ENCODE measurements around the gene NADK2.
"Not testable (repeated sequence)": the region's sequence is repeated elsewhere in the genome, so short reads cannot be mapped to it uniquely, and the experiment has no call there.

The NADK2 gene

GRCh38 chr5:36241631-36242533 lies at the start of gene NADK2:
Gene NADK2, minus strand, starts transcription at chr5:36241925. Its CDS starts 127 bp downstream, at chr5:36241798.
- peaks cover 20% of the 10 kb centered on the region for H3K4me1 ChIP-seq (ENCODE audit: control insufficient read depth, insufficient read depth, low read length, unreplicated experiment)
- H2AFZ ChIP-seq (ENCODE audit: low read length, unreplicated experiment) = peak within 1 kb of the TSS; percentile 93
- H3K27ac ChIP-seq (ENCODE audit: low read depth, low read length) = peak within 1 kb of the TSS; percentile 87
- peaks cover 36% of the 10 kb centered on the region for H3K79me2 ChIP-seq (ENCODE audit: control insufficient read depth, insufficient read depth, low read length, unreplicated experiment)
- H3K4me3 ChIP-seq (ENCODE audit: low read depth, low read length) = peak within 1 kb of the TSS; percentile 84
- H3K27me3 ChIP-seq (ENCODE audit: insufficient read depth, low read length) = no peaks in the 10 kb centered on the region
- no peaks in the 10 kb centered on the region for H3K36me3 ChIP-seq (ENCODE audit: insufficient read depth, low read length)

DNA sequence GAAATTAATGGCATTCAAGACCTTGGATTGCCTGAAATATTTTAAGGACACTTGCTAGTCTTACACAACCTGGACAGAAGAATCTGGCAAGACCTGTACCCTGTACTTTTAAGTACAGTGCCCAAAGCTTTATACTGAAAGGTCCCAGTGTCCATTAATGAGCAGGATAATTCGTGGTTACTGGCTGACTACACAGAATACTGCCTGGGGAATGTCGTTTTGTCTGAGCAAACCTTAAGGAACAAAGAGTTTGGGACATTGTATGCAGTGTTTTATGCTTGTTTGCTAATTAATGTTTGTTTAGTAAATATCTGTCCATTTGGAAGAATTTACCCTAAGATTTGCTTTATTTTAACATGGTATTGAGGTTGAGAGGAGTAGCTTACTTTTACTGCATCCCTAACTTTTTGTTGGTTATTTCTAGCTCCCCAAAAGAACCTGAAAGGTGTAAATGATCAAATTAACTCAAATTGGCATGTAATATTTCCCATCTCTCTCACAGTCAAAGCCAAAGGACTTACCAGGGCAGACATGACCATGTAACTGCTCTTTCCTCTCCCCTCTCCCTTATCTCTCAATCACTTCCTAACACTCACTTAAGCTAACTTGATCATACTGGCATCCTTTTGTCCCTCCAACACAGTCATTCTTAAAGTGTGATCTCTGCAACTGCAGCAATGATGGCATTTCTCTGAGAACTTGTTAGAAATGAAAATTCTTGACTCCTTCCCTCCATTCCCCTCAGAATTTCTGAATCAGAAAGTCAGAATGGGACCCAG lies 44.3 kb upstream of the NADK2 start:
- H3K4me3 ChIP-seq (ENCODE audit: low read depth, low read length) = no peak overlapping the region
- no peaks in the 10 kb centered on the region for H3K27me3 ChIP-seq (ENCODE audit: insufficient read depth, low read length)
- no peaks in the 10 kb centered on the region for H3K4me1 ChIP-seq (ENCODE audit: control insufficient read depth, insufficient read depth, low read length, unreplicated experiment)
- H3K36me3 ChIP-seq (ENCODE audit: insufficient read depth, low read length) = no peaks in the 10 kb centered on the region
- H3K79me2 ChIP-seq (ENCODE audit: control insufficient read depth, insufficient read depth, low read length, unreplicated experiment) = no peaks in the 10 kb centered on the region
- no peak overlapping the region for H2AFZ ChIP-seq (ENCODE audit: low read length, unreplicated experiment)
- no peak overlapping the region for H3K27ac ChIP-seq (ENCODE audit: low read depth, low read length)

DNA sequence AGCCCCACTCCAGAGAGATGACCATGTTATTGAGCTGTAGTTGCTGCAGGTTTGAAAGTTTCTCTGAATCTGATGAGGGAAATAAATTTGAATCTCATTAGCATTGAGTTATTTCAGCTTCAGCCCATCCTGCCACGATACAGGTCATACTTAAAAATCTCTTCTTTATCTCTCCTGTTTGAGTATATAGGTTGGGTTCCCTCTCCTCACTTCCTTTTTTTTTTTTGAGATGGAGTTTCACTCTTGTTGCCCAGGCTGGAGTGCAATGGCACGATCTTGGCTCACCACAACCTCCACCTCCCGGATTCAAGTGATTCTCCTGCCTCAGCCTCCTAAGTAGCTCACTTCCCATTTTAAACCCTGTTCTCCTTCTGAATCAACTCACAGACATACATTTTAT lies 42.0 kb upstream of the NADK2 start:
- peaks cover 15% of the 10 kb centered on the region for H3K4me1 ChIP-seq (ENCODE audit: control insufficient read depth, insufficient read depth, low read length, unreplicated experiment)
- not testable (repeated sequence) for H3K36me3 ChIP-seq (ENCODE audit: insufficient read depth, low read length); H3K4me3 ChIP-seq (ENCODE audit: low read depth, low read length); H3K79me2 ChIP-seq (ENCODE audit: control insufficient read depth, insufficient read depth, low read length, unreplicated experiment); H3K27me3 ChIP-seq (ENCODE audit: insufficient read depth, low read length); H2AFZ ChIP-seq (ENCODE audit: low read length, unreplicated experiment); H3K27ac ChIP-seq (ENCODE audit: low read depth, low read length)

DNA sequence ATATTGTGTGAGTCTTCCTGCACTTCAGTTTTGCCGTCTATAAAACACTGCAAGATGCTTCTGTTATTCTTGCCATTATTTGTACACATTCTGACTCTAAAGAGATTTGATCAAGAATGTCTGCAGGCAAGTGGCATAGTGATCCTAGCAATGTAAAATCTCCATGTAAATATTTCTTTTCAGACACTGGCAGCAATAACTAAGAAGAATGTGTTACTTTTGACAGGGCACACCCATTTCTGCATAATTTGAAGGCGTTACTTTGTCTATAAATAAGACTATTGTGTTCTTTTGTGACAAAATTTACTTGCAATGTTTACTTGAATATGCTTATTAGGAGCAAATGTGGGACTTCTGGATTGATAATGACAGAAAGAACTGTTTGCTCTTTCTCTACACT lies 39.9 kb upstream of the NADK2 start:
- Histone ChIP-seq H3K27ac (ENCODE audit: low read depth, low read length) (no peak overlapping the region), H3K27me3 (ENCODE audit: insufficient read depth, low read length) (no peaks in the 10 kb centered on the region), H3K4me1 (ENCODE audit: control insufficient read depth, insufficient read depth, low read length, unreplicated experiment) (peaks cover 25% of the 10 kb centered on the region), H2AFZ (ENCODE audit: low read length, unreplicated experiment) (no peak overlapping the region), H3K79me2 (ENCODE audit: control insufficient read depth, insufficient read depth, low read length, unreplicated experiment) (no peaks in the 10 kb centered on the region), H3K4me3 (ENCODE audit: low read depth, low read length) (no peak overlapping the region), H3K36me3 (ENCODE audit: insufficient read depth, low read length) (no peaks in the 10 kb centered on the region)

DNA sequence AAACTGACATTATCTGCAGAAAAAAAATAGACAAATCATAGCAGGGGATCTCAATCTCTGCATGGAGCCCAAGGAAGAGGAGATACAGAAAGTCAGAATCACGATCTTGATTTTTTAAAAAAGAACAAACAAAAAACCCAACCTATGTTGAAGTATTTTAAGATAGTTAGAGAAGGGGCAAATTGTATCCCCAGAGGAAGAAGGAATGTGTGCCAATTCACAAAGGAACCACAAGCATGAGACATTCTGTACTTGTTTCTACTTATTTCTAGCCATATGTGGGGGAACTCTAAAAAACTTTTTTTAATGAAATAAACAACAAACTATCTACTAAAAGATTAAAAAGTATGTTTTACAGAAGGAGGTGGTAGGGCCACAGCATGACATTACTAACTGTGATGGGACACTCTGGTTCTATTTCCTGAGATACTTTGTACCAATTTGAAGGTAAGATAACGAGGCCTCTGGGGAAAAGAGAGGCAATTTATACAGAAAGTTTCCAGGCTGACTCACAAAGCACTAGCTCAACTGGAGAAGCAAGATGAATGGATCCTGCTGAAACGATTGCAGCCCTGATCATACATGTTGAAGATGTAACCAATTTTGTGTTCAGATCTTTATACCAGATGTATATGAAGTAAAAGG lies 37.5 kb upstream of the NADK2 start:
- H3K27ac ChIP-seq (ENCODE audit: low read depth, low read length) = peak overlapping the region; percentile 21
- H3K79me2 ChIP-seq (ENCODE audit: control insufficient read depth, insufficient read depth, low read length, unreplicated experiment) = no peaks in the 10 kb centered on the region
- H3K4me3 ChIP-seq (ENCODE audit: low read depth, low read length) = peak overlapping the region; percentile 28
- no peaks in the 10 kb centered on the region for H3K36me3 ChIP-seq (ENCODE audit: insufficient read depth, low read length)
- peaks cover 27% of the 10 kb centered on the region for H3K4me1 ChIP-seq (ENCODE audit: control insufficient read depth, insufficient read depth, low read length, unreplicated experiment)
- H3K27me3 ChIP-seq (ENCODE audit: insufficient read depth, low read length) = no peaks in the 10 kb centered on the region
- peak overlapping the region; percentile 77 for H2AFZ ChIP-seq (ENCODE audit: low read length, unreplicated experiment)

GRCh38 chr5:36277521-36278176 lies 35.9 kb upstream of the NADK2 start:
- no peaks in the 10 kb centered on the region for H3K36me3 ChIP-seq (ENCODE audit: insufficient read depth, low read length)
- H3K27ac ChIP-seq (ENCODE audit: low read depth, low read length) = no peak overlapping the region
- peaks cover 31% of the 10 kb centered on the region for H3K4me1 ChIP-seq (ENCODE audit: control insufficient read depth, insufficient read depth, low read length, unreplicated experiment)
- H3K27me3 ChIP-seq (ENCODE audit: insufficient read depth, low read length) = no peaks in the 10 kb centered on the region
- H3K4me3 ChIP-seq (ENCODE audit: low read depth, low read length) = no peak overlapping the region
- no peaks in the 10 kb centered on the region for H3K79me2 ChIP-seq (ENCODE audit: control insufficient read depth, insufficient read depth, low read length, unreplicated experiment)
- no peak overlapping the region for H2AFZ ChIP-seq (ENCODE audit: low read length, unreplicated experiment)

- Histone ChIP-seq H3K4me1 (ENCODE audit: control insufficient read depth, insufficient read depth, low read length, unreplicated experiment) (peaks cover 31% of the 10 kb centered on the region), H3K4me3 (ENCODE audit: low read depth, low read length) (no peak overlapping the region), H3K27me3 (ENCODE audit: insufficient read depth, low read length) (no peaks in the 10 kb centered on the region), H3K79me2 (ENCODE audit: control insufficient read depth, insufficient read depth, low read length, unreplicated experiment) (no peaks in the 10 kb centered on the region), H2AFZ (ENCODE audit: low read length, unreplicated experiment) (no peak overlapping the region), H3K36me3 (ENCODE audit: insufficient read depth, low read length) (no peaks in the 10 kb centered on the region), H3K27ac (ENCODE audit: low read depth, low read length) (no peak overlapping the region)
Measured at GRCh38 chr5:36276864-36277263, 35.1 kb upstream of the NADK2 start.

GRCh38 chr5:36273809-36274526 lies 32.2 kb upstream of the NADK2 start:
- H3K27me3 ChIP-seq (ENCODE audit: insufficient read depth, low read length) = no peaks in the 10 kb centered on the region
- H3K4me1 ChIP-seq (ENCODE audit: control insufficient read depth, insufficient read depth, low read length, unreplicated experiment) = peaks cover 18% of the 10 kb centered on the region
- no peak overlapping the region for H3K4me3 ChIP-seq (ENCODE audit: low read depth, low read length)
- no peaks in the 10 kb centered on the region for H3K79me2 ChIP-seq (ENCODE audit: control insufficient read depth, insufficient read depth, low read length, unreplicated experiment)
- H2AFZ ChIP-seq (ENCODE audit: low read length, unreplicated experiment) = peak overlapping the region; percentile 10
- H3K36me3 ChIP-seq (ENCODE audit: insufficient read depth, low read length) = no peaks in the 10 kb centered on the region
- no peak overlapping the region for H3K27ac ChIP-seq (ENCODE audit: low read depth, low read length)

GRCh38 chr5:36272136-36272690 lies 30.5 kb upstream of the NADK2 start:
- Histone ChIP-seq H3K36me3 (ENCODE audit: insufficient read depth, low read length) (no peaks in the 10 kb centered on the region), H3K27ac (ENCODE audit: low read depth, low read length) (no peak overlapping the region), H2AFZ (ENCODE audit: low read length, unreplicated experiment) (no peak overlapping the region), H3K4me1 (ENCODE audit: control insufficient read depth, insufficient read depth, low read length, unreplicated experiment) (peaks cover 9% of the 10 kb centered on the region), H3K27me3 (ENCODE audit: insufficient read depth, low read length) (no peaks in the 10 kb centered on the region), H3K79me2 (ENCODE audit: control insufficient read depth, insufficient read depth, low read length, unreplicated experiment) (no peaks in the 10 kb centered on the region), H3K4me3 (ENCODE audit: low read depth, low read length) (no peak overlapping the region)

Measured in ACC112 (cell line).